Activated CD4-positive, alpha-beta T cell treated with anti-CD3 and anti-CD28 coated beads, Interleukin-10, Interleukin-2, amounts not matched to agents 100 ng/mL and 50 ng/mL, durations not matched to agents 16 hours and 8 hours (primary cell): Measurements from ENCODE around the gene RPS6KB2.
A peak's percentile ranks its signal among the peaks of the same experiment; 100 is the strongest.

Experiments
- DNase-seq: peaks from one replicate; pipeline ENCODE4 v3.0.0-alpha.2; 2020

RPS6KB2 gene

GRCh38 chr11:67410984-67411784, 17.1 kb upstream of the RPS6KB2 start:
- DNase-seq = no peak

DNA sequence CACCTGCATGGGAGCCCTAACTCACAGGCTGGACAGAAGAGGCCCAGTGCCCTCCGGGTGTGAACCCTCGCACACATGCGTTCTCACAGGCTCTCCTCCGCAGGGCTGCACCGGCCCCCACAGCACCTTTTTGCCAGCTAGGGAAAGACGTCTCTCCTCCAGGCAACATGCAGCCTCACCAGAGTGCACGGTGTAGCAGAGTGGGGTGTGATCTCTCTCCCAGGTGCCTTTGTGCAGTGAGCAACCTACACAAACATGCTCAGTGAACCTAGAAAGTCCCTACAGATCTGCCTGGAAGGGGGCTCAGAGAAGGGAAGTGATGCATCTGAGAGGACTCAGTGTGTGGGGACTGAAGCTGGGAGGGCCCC, 16.5 kb upstream of the RPS6KB2 start:
- no peak for DNase-seq

- DNase-seq = no peak
Measured at GRCh38 chr11:67412495-67413179, 15.7 kb upstream of the RPS6KB2 start.

DNA sequence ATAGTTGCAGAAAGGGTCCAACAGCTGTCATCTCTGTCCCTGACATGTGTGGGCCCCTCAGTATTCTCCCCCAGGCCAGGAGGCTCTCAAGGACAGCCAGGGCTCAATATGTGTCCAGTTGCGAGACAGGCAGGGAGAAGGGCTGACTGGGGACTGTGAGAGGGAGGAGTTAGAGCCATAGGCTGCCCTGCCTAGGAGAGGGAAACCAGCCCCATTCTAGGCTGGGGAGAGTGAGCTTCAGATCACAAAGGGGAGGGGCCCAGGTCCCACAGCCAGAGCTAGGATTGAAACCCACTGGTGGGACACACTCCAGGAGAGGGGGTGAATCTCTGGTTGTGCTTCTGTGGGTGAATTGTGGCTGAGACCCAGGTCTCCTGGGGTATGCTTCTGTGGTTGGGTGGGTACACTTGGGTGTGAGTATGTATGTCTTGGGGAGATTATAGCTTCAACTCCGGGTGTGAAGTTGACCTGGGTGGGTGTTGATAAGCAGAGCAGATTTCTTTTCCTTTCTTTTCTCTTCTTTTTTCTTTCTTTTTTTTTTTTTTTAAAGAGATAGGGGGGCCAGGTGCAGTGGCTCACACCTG, 14.9 kb upstream of the RPS6KB2 start:
- no peak for DNase-seq

GRCh38 chr11:67415501-67416304, 12.6 kb upstream of the RPS6KB2 start, which contains the start of gene CARNS1:
Gene CARNS1, plus strand, starts transcription at chr11:67415678. Its CDS starts 522 bp downstream, at chr11:67416200.
- DNase-seq = no peak

DNA sequence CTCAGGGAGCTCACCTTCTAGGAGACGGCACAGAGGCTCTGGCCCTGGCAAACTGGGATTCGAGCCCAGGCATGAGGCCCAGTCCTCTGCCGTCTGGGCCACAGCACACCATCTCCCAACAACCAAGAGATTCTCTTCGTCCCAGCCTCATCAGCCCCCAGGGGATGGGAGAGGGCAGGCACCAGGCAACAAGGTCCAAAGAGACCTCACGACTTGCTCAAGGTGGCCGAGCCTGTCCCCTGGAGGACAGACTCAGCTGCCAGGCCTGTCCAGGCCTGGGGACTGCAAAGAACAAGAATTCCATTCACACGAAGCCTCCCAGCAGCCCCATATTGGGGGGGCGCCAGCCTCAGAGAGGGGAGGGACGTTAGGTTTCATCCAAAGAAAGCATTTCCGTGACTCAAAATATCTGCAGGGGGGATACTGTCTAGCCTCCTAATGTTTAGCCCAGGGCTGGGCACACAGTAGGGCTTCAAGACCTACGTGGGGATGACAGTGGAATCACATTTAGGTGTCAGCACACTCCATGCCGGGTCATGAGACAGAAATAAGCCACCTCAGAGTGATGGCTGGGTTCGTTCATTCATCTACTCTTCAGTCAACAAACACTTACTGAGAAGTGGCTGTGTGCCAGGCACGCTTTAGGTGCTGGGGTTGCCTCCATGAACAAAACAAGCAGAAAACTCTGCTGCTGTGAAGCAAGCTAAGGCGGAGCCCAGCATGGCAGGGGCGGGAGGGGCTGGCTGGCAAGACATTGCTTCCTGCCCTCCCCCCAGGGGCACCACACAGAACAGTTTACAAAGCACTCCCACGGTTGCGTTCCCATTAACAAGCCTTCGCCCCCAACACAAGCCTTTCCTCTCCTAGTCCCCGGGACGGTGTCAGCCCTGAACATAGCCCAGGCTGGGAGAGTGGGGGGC, 11.6 kb upstream of the RPS6KB2 start:
- no peak for DNase-seq

GRCh38 chr11:67417425-67417824, 10.9 kb upstream of the RPS6KB2 start:
- DNase-seq = no peak

- DNase-seq = no peak
Measured at GRCh38 chr11:67418476-67419281, 9.6 kb upstream of the RPS6KB2 start.

DNA sequence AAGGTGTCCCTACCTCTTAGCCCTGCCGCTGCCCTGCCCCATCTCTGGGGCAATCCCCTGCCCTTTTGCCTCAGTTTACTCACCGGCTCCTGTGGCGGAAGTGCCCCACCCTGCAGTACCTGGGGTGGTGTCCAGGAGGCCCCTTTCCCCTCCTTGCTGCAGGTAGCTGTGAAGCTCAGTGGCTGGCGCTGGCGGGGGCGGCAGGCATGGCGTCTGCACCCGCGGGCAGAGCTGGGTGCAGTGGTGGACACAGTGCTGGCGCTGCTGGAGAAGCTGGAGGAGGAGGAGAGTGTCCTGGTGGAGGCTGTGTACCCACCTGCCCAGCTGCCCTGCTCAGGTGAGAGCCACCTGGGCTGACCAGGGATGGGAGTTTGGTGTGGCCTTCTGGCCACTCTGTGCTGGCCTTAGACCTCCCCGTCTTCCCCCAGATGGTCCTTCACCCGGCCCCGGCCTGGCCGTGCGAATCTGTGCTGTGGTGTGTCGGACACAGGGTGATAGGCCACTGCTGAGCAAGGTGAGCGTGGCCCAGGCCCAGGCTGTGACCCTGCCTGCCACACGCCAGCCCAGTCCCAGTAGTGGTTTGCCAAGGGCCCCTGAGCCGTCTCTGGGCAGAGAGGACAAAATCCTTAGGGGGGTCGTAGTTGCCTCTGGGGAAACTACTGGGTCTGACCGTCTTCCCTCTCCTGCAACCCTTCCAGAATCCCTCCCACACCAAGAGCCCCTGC, 8.8 kb upstream of the RPS6KB2 start:
- no peak for DNase-seq

DNA sequence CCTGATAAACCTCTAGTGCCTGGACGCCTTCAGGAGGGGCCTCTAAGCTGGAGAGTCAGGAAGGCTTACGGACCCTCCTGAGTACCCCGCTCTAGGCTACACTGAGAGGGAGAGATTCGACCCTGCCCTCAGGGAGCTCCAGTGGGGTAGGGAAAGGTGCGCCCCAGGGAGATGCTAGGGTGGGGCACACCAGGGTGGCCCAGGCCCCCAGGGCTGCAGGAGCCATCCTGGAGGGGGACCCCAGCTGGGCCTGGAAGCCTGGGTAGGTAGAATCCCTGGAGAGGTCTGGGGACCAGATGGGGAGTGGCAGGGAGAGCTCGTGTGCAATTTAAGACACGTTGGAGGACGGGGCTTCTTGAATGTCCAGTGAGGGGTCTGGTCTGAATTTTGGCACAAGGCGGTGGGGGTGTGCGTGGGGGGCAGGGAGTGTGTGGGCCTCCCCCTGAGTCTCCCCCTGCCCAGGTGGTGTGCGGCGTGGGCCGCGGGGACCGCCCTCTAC, 8.1 kb upstream of the RPS6KB2 start:
- DNase-seq = no peak

GRCh38 chr11:67420646-67421429, 7.5 kb upstream of the RPS6KB2 start:
- peak; percentile 98 for DNase-seq

GRCh38 chr11:67421430-67422031, 6.8 kb upstream of the RPS6KB2 start:
- DNase-seq = no peak

DNA sequence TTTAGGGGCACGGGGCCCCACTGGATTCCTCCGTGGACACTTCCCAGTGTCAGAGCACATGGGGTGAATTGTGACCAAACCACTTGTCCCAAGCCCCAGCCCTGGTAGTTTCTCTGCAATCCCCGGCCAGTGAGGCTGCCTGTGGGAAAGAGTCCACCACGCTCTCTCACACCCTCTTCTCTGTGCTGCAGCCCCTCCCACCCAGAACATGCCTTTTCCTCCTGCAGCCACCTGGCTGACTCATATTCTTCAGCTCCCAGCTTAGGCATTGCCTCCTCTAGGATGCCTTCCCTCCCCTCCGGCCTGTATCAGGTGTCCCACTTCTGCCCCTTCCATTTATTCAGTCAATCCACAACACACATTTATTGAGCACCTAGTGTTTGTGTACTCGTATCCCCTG, 5.4 kb upstream of the RPS6KB2 start:
- no peak for DNase-seq

DNA sequence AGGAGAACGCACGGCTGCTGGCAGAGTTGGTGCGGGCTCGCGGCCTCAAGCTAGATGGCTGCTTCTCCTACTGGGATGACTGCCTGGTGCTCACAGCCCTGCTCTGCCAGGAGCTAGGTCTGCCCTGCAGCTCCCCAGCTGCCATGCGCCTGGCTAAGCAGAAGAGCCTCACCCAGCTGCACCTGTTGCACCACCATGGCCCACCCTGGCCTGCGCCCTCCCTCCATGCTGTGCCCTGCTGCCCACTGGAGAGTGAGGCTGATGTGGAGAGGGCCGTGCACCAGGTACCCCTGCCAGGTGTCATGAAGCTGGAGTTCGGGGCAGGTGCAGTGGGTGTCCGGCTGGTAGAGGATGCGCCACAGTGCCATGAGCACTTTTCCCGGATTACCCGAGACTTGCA, 4.8 kb upstream of the RPS6KB2 start:
- DNase-seq = no peak

- DNase-seq = no peak
Measured at GRCh38 chr11:67423891-67424613, 4.2 kb upstream of the RPS6KB2 start.

DNA sequence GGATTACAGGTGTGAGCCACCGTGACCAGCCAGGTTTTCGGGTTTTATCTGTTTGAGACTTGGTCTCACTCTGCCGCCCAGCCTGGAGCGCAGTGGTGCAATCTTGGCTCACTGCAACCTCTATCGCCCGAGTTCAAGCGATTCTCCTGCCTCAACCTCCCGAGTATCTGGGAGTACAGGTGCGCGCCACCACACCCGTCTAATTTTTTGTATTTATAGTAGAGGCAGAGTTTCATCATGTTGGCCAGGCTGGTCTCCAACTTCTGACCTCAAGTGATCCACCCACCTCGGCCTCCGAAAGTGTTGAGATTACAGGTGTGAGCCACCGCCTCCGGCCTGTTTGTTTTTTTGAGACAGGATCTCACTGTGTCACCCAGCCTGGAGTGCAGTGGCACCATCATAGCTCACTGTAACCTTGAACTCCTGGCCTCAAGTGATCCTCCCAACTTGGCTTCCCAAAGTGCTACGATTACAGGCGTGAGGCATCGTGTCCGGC, 882 bp upstream of the RPS6KB2 start:
- DNase-seq = peak; percentile 33

DNA sequence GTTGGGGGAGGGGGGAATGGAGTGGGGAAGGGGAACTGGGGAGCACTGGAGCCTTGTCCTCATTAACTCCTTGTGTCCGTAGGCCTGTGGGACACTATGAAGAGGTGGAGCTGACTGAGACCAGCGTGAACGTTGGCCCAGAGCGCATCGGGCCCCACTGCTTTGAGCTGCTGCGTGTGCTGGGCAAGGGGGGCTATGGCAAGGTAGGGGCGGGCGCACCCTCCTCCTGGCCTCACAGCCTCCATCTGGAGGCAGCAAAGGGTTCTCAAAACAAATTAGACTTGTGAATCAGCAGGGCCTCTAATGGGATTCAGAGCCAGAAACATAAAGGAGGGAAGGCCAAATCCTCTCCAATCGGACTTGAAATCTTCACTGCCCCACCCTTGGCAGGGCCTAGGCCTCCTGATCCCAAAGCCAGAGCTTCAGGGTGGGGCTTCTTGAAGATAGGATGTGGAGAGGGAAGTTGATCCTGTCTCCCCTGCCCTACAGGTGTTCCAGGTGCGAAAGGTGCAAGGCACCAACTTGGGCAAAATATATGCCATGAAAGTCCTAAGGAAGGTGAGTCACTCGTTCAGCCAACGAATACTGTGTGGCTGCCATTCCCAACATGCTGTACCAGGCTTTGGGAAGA, 859 bp downstream of the RPS6KB2 start:
- DNase-seq = no peak

GRCh38 chr11:67429722-67430121, 1.4 kb downstream of the RPS6KB2 start:
- no peak for DNase-seq
